HCT116 (cell line): ENCODE data around the gene CRIP1. TPM values are rescaled to one million over a fixed set of nuclear protein-coding genes. Genes with fewer than 3 reads are reported as not detected.

ENCODE experiments used
- ATAC-seq: fragments of 200-7000 bp; cut with Tn5 transposase; 2 replicates; pipeline ENCODE4 v1.9.1; 2020; ENCODE audit warnings: mild to moderate bottlenecking, moderate library complexity
- BruUV-seq: library from RNA; stranded (reverse); fragments of 400-500 nt; replicated peaks from 2 replicates; lab custom pipeline; 2021; lab: Mats Ljungman, UMichigan
- CTCF ChIA-PET: fragments of 300-600 bp; sonication (Branson Sonifier 250); formaldehyde crosslinking; loops from one replicate; lab custom pipeline; 2021; ENCODE audit warnings: antibody characterized with exemption; lab: Charles Lee
- POLR2A ChIA-PET: fragments of 300-600, 350-600 bp; sonication (Branson Sonifier 250); formaldehyde crosslinking; loops from one replicate; lab custom pipeline; 2021; ENCODE audit warnings: antibody characterized with exemption; lab: Charles Lee
- RAD21 ChIA-PET, 2 experiments: fragments of 300-600 bp; sonication (Branson Sonifier 250); formaldehyde crosslinking; loops; one replicate each; lab custom pipeline; 2023; ENCODE audit warnings: low total read pairs in 2 of 2; ENCODE audit not compliant: uncharacterized antibody in 2 of 2, unreplicated experiment in 2 of 2, low non-redundant PET in 1 of 2; lab: Charles Lee
- DNase-seq: peaks from one replicate; pipeline ENCODE4 v3.0.0-alpha.2; 2010; ENCODE audit warnings: low read depth, low spot score
- H2AFZ ChIP-seq: fragments of 200-600 bp; shearing (Covaris generic), sonication (generic); 2 replicates; pipeline ENCODE4 v1.6.1; 2017; ENCODE audit warnings: low read depth, mixed run types, mixed read lengths, antibody characterized with exemption, low read length; ENCODE audit not compliant: poor library complexity, severe bottlenecking
- H3K27ac ChIP-seq: 2 replicates; pipeline ENCODE4 v1.5.1; 2012; ENCODE audit warnings: low read depth, low read length
- H3K27me3 ChIP-seq: fragments of 200-600 bp; sonication (generic); 2 replicates; pipeline ENCODE4 v1.6.1; 2016; ENCODE audit warnings: mixed run types, low read length, mixed read lengths; ENCODE audit not compliant: insufficient read depth
- H3K36me3 ChIP-seq, 2 experiments: fragments of 200-500 bp in 1 of 2; fragments of 200-600 bp in 1 of 2; sonication (Bioruptor generic) in 1 of 2; sonication (generic) in 1 of 2; 2 replicates each; pipeline versions ENCODE4 v1.5.1 to v1.6.1; 2014 to 2016; ENCODE audit warnings: low read length in 2 of 2, inconsistent platforms in 1 of 2, mixed read lengths in 1 of 2, mixed run types in 1 of 2; ENCODE audit not compliant: insufficient read depth in 2 of 2, control insufficient read depth in 1 of 2
- H3K4me1 ChIP-seq, 2 experiments: fragments of 200-600 bp in 1 of 2; sonication (generic) in 1 of 2; 2 replicates each; pipeline versions ENCODE4 v1.5.1 to v1.6.1; 2012 to 2017; ENCODE audit warnings: low read length in 2 of 2, inconsistent platforms in 1 of 2, mild to moderate bottlenecking in 1 of 2, mixed read lengths in 1 of 2, mixed run types in 1 of 2, moderate library complexity in 1 of 2; ENCODE audit not compliant: insufficient read depth in 2 of 2, control insufficient read depth in 1 of 2
- H3K4me2 ChIP-seq: fragments of 200-600 bp; sonication (generic); 2 replicates; pipeline ENCODE4 v1.6.1; 2017; ENCODE audit warnings: mixed run types, low read length, mixed read lengths
- H3K4me3 ChIP-seq, 2 experiments: fragments of 200-600 bp in 1 of 2; sonication (generic) in 1 of 2; replicated peaks in 1 of 2; 2 replicates each; pipeline ENCODE4 v1.5.1; 2011 to 2016; ENCODE audit warnings: low read length in 2 of 2, control low read depth in 1 of 2, low read depth in 1 of 2, mild to moderate bottlenecking in 1 of 2, mixed read lengths in 1 of 2, mixed run types in 1 of 2
- H3K79me2 ChIP-seq: fragments of 200-600 bp; sonication (generic); 2 replicates; pipeline ENCODE4 v1.6.1; 2017; ENCODE audit warnings: mild to moderate bottlenecking, mixed run types, low read length, moderate library complexity, mixed read lengths; ENCODE audit not compliant: insufficient read depth
- H3K9ac ChIP-seq: fragments of 200-600 bp; sonication (generic); 2 replicates; pipeline ENCODE4 v1.6.1; 2016; ENCODE audit warnings: low read length, mixed read lengths
- H3K9me2 ChIP-seq: fragments of 200-600 bp; sonication (generic), shearing (Covaris generic); 2 replicates; pipeline ENCODE4 v1.6.1; 2017; ENCODE audit warnings: mixed run types, mild to moderate bottlenecking, moderate library complexity; ENCODE audit not compliant: insufficient read depth
- H3K9me3 ChIP-seq, 2 experiments: fragments of 200-500 bp in 1 of 2; fragments of 200-600 bp in 1 of 2; sonication (Bioruptor generic) in 1 of 2; sonication (generic) in 1 of 2; 2 replicates each; pipeline ENCODE4 v1.6.1; 2014 to 2017; ENCODE audit warnings: low read length in 2 of 2, mixed read lengths in 2 of 2, inconsistent platforms in 1 of 2, low read depth in 1 of 2, mild to moderate bottlenecking in 1 of 2, mixed run types in 1 of 2, moderate library complexity in 1 of 2; ENCODE audit not compliant: control insufficient read depth in 1 of 2, insufficient read depth in 1 of 2
- H4K20me1 ChIP-seq: fragments of 200-600 bp; sonication (generic), shearing (Covaris generic); 2 replicates; pipeline ENCODE4 v1.6.1; 2017; ENCODE audit warnings: mixed run types, mild to moderate bottlenecking, moderate library complexity; ENCODE audit not compliant: insufficient read depth
- CBX3 ChIP-seq: IDR thresholded peaks from 2 replicates; pipeline ENCODE4 v1.6.1; 2012; ENCODE audit warnings: low read depth
- CEBPB ChIP-seq: IDR thresholded peaks from 2 replicates; pipeline ENCODE4 v1.6.1; 2012; ENCODE audit warnings: low read depth
- EGR1 ChIP-seq: IDR thresholded peaks from 2 replicates; pipeline ENCODE4 v1.6.1; 2012; ENCODE audit warnings: low read depth
- ELF1 ChIP-seq: IDR thresholded peaks from 2 replicates; pipeline ENCODE4 v1.6.1; 2012; ENCODE audit warnings: low read depth, borderline replicate concordance
- EZH2 ChIP-seq: fragments of 200-600 bp; sonication (generic); IDR thresholded peaks from 2 replicates; pipeline ENCODE4 v1.6.1; 2017; ENCODE audit warnings: antibody characterized with exemption, mixed run types
- EZH2phosphoT487 ChIP-seq: fragments of 200-600 bp; IDR thresholded peaks from 2 replicates; pipeline ENCODE4 v1.6.1; 2018; ENCODE audit warnings: antibody characterized with exemption, borderline replicate concordance
- FOSL1 ChIP-seq: IDR thresholded peaks from 2 replicates; pipeline ENCODE4 v1.6.1; 2012; ENCODE audit warnings: low read depth
- JUND ChIP-seq: IDR thresholded peaks from 2 replicates; pipeline ENCODE4 v1.6.1; 2012
- POLR2A ChIP-seq: IDR thresholded peaks from 2 replicates; pipeline ENCODE4 v1.7.0; 2011; ENCODE audit warnings: borderline replicate concordance; ENCODE audit not compliant: insufficient read depth, insufficient read length; ENCODE audit errors: extremely low read depth
- POLR2AphosphoS5 ChIP-seq: IDR thresholded peaks from 2 replicates; pipeline ENCODE4 v1.6.1; 2011; ENCODE audit warnings: mild to moderate bottlenecking, low read depth, low read length, moderate library complexity
- RAD21 ChIP-seq: IDR thresholded peaks from 2 replicates; pipeline ENCODE4 v1.6.1; 2012; ENCODE audit warnings: low read depth, mild to moderate bottlenecking
- SIN3A ChIP-seq: IDR thresholded peaks from 2 replicates; pipeline ENCODE4 v1.6.1; 2012; ENCODE audit warnings: low read depth
- SRF ChIP-seq: IDR thresholded peaks from 2 replicates; pipeline ENCODE4 v1.6.1; 2012; ENCODE audit warnings: low read depth
- TCF7L2 ChIP-seq: IDR thresholded peaks from 2 replicates; pipeline ENCODE4 v1.7.0; 2011; ENCODE audit warnings: borderline replicate concordance, inconsistent platforms; ENCODE audit not compliant: insufficient read depth, insufficient read length; ENCODE audit errors: extremely low read depth
- YY1 ChIP-seq: IDR thresholded peaks from 2 replicates; pipeline ENCODE4 v1.6.1; 2011; ENCODE audit warnings: low read length, low read depth, moderate library complexity, mild to moderate bottlenecking; ENCODE audit not compliant: insufficient replicate concordance; ENCODE audit errors: extremely low read depth
- ZBTB33 ChIP-seq: IDR thresholded peaks from 2 replicates; pipeline ENCODE4 v1.6.1; 2011; ENCODE audit warnings: mild to moderate bottlenecking, low read length, moderate library complexity; ENCODE audit not compliant: insufficient replicate concordance; ENCODE audit errors: extremely low read depth
- ZFX ChIP-seq: fragments of 450-650 bp; IDR thresholded peaks from 2 replicates; pipeline ENCODE4 v1.6.1; 2017
- intact Hi-C: fragments of 100-400 bp; cut with micrococcal nuclease; formaldehyde crosslinking; loops from 2 replicates; pipeline ENCODE4 v1.10.0; 2022
- total RNA-seq: library from RNA; stranded (reverse); gene quantifications from one replicate; pipeline ENCODE4 v1.2.1, GENCODE V29; 2021; ENCODE audit not compliant: unreplicated experiment
- TF ChIP-seq, protein P1 (sequence below): IDR thresholded peaks from 2 replicates; pipeline ENCODE4 v1.6.1; 2012; ENCODE audit warnings: low read depth

CRIP1 gene
- total RNA-seq, 1 experiment from 2014 or later, result 260 TPM

DNA sequence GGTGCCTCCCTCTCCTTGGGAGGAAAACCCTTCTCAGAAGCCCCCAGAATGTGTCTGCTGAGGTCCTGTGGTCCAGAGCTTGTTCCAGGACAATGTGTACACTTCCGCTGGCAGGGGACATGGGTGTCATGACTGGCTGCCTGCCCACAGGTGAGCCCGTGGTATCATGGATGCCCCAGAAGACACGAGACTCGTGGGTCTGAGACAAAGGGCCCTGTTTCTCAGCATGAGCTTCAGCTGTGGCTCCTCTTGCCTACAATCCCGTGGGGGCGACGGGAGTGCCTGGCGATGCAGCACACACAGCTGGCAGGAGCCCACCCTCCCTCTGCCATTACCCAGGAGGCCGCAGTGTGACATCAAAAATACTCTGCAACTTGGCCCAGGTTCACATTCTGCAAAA, 46.7 kb downstream of the CRIP1 start:
- RAD21 ChIA-PET, result interaction anchor here in 1 of 2 experiments (1.2 kb wide), 1 partner anchor 163 kb away, joined by 3 read pairs; no protein-coding TSS in a partner anchor

More for the DNA sequence above, 46.7 kb downstream of the CRIP1 start:
- Histone ChIP-seq H3K27me3 (no peaks in the 10 kb centered on the region), H3K4me1 (peaks cover 0 to 3% of the 10 kb centered on the region in 2 experiments; a peak in 1 of 4 replicates), H3K9me2 (no peaks in the 10 kb centered on the region), H3K27ac (no peak overlapping the region), H3K36me3 (no peaks in the 10 kb centered on the region), H3K79me2 (no peaks in the 10 kb centered on the region), H4K20me1 (no peaks in the 10 kb centered on the region), H2AFZ (no peak overlapping the region), H3K4me2 (no peak overlapping the region), H3K9me3 (no peaks in the 10 kb centered on the region), H3K9ac (no peak overlapping the region), H3K4me3 (no peak overlapping the region)
- no TSS peak for BruUV-seq
- ATAC-seq, result no peak
- TF ChIP-seq POLR2AphosphoS5 (no peak), EZH2phosphoT487 (no peak), ELF1 (no peak), CBX3 (no peak), ZBTB33 (no peak), ZFX (no peak), SRF (no peak), CEBPB (no peak), YY1 (no peak), RAD21 (no peak), EGR1 (no peak), EZH2 (no peak), FOSL1 (no peak), TCF7L2 (no peak), JUND (no peak), SIN3A (no peak), POLR2A (no peak)
- TF ChIP-seq, protein P1, sequence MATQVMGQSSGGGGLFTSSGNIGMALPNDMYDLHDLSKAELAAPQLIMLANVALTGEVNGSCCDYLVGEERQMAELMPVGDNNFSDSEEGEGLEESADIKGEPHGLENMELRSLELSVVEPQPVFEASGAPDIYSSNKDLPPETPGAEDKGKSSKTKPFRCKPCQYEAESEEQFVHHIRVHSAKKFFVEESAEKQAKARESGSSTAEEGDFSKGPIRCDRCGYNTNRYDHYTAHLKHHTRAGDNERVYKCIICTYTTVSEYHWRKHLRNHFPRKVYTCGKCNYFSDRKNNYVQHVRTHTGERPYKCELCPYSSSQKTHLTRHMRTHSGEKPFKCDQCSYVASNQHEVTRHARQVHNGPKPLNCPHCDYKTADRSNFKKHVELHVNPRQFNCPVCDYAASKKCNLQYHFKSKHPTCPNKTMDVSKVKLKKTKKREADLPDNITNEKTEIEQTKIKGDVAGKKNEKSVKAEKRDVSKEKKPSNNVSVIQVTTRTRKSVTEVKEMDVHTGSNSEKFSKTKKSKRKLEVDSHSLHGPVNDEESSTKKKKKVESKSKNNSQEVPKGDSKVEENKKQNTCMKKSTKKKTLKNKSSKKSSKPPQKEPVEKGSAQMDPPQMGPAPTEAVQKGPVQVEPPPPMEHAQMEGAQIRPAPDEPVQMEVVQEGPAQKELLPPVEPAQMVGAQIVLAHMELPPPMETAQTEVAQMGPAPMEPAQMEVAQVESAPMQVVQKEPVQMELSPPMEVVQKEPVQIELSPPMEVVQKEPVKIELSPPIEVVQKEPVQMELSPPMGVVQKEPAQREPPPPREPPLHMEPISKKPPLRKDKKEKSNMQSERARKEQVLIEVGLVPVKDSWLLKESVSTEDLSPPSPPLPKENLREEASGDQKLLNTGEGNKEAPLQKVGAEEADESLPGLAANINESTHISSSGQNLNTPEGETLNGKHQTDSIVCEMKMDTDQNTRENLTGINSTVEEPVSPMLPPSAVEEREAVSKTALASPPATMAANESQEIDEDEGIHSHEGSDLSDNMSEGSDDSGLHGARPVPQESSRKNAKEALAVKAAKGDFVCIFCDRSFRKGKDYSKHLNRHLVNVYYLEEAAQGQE, result no peak
- POLR2A ChIA-PET, result no interaction called here
- intact Hi-C loops, result loop anchor here (10.0 kb wide), 1 partner anchor 621 kb away; no protein-coding TSS in a partner anchor
- CTCF ChIA-PET, result interaction anchor here (0.8 to 2.2 kb wide), 3 partner anchors 44 to 163 kb away, joined by 3 to 19 read pairs (median 3); no protein-coding TSS in a partner anchor
- DNase-seq, result no peak
